ENCODE results near the gene CHRNB1.

CHRNB1 gene

GRCh38 chr17:7444682-7445618 lies at the start of gene CHRNB1:
TSS of gene CHRNB1 (plus strand) at chr17:7445061. CDS start at chr17:7445128, 67 bp downstream.
- no peak for DNase-seq (ENCODE audit: low read depth)

- no peak for DNase-seq (ENCODE audit: low read depth)
Measured at GRCh38 chr17:7396147-7396546, 48.7 kb upstream of the CHRNB1 start.

GRCh38 chr17:7398612-7399011 lies 46.2 kb upstream of the CHRNB1 start:
- no peak for DNase-seq (ENCODE audit: low read depth)

- no peak for DNase-seq (ENCODE audit: low read depth)
Measured at GRCh38 chr17:7403043-7403726, 41.7 kb upstream of the CHRNB1 start.

GRCh38 chr17:7403727-7403976 lies 41.2 kb upstream of the CHRNB1 start:
- no peak for DNase-seq (ENCODE audit: low read depth)

GRCh38 chr17:7403977-7404736 lies 40.7 kb upstream of the CHRNB1 start, which contains the start of gene TMEM256:
TSS of gene TMEM256 (minus strand) at chr17:7404097. CDS start at chr17:7404084, 13 bp downstream.
- peak; percentile 93 for DNase-seq (ENCODE audit: low read depth)

GRCh38 chr17:7404737-7405349 lies 40.0 kb upstream of the CHRNB1 start:
- peak; percentile 57 for DNase-seq (ENCODE audit: low read depth)

- DNase-seq (ENCODE audit: low read depth): no peak
Measured at GRCh38 chr17:7405350-7406234, 39.3 kb upstream of the CHRNB1 start.

GRCh38 chr17:7406235-7406825 lies 38.5 kb upstream of the CHRNB1 start:
- no peak for DNase-seq (ENCODE audit: low read depth)

GRCh38 chr17:7407082-7407481 lies 37.8 kb upstream of the CHRNB1 start:
- DNase-seq (ENCODE audit: low read depth): no peak

GRCh38 chr17:7407485-7408251 lies 37.2 kb upstream of the CHRNB1 start, which contains the start of gene NLGN2:
TSS of gene NLGN2 (plus strand) at chr17:7407845. CDS start at chr17:7408256, 411 bp downstream.
- DNase-seq (ENCODE audit: low read depth): no peak

GRCh38 chr17:7408252-7408727 lies 36.6 kb upstream of the CHRNB1 start:
- DNase-seq (ENCODE audit: low read depth): no peak

- no peak for DNase-seq (ENCODE audit: low read depth)
Measured at GRCh38 chr17:7408863-7409262, 36.0 kb upstream of the CHRNB1 start.

GRCh38 chr17:7409716-7410115 lies 35.1 kb upstream of the CHRNB1 start:
- no peak for DNase-seq (ENCODE audit: low read depth)

- DNase-seq (ENCODE audit: low read depth): no peak
Measured at GRCh38 chr17:7410634-7411426, 34.0 kb upstream of the CHRNB1 start.

GRCh38 chr17:7411427-7411750 lies 33.5 kb upstream of the CHRNB1 start:
- no peak for DNase-seq (ENCODE audit: low read depth)

GRCh38 chr17:7413346-7413985 lies 31.4 kb upstream of the CHRNB1 start:
- no peak for DNase-seq (ENCODE audit: low read depth)

- DNase-seq (ENCODE audit: low read depth): no peak
Measured at GRCh38 chr17:7414837-7415236, 30.0 kb upstream of the CHRNB1 start.

GRCh38 chr17:7415784-7416183 lies 29.1 kb upstream of the CHRNB1 start:
- DNase-seq (ENCODE audit: low read depth): no peak

Data from stimulated activated CD8-positive, alpha-beta memory T cell treated with anti-CD3 and anti-CD28 coated beads, Interleukin-4, amount 100 ng/mL, for 24 hours (primary cell).